SW 1271 (cell line): ENCODE measurements around the gene SIRT2.
A peak's percentile ranks its signal among the peaks of the same experiment; 100 is the strongest.

ENCODE experiments used
- DNase-seq, 2 experiments: peaks; one replicate each; lab custom pipeline; 2025; lab: John Stamatoyannopoulos, UW

SIRT2 gene

GRCh38 chr19:38920602-38921419, 21.4 kb upstream of the SIRT2 start:
- DNase-seq: no peak

GRCh38 chr19:38919837-38920601, 20.6 kb upstream of the SIRT2 start:
- no peak for DNase-seq

- DNase-seq: no peak
These were observed 19.1 kb upstream of the SIRT2 start for GRCh38 chr19:38918526-38918925.

GRCh38 chr19:38917921-38918491, 18.6 kb upstream of the SIRT2 start:
- DNase-seq: no peak

- DNase-seq: no peak
These were observed 18.1 kb upstream of the SIRT2 start for GRCh38 chr19:38917516-38917915.

- no peak for DNase-seq
These were observed 16.2 kb upstream of the SIRT2 start for GRCh38 chr19:38915329-38916321.

GRCh38 chr19:38913958-38914357, 14.5 kb upstream of the SIRT2 start:
- DNase-seq: no peak

- no peak for DNase-seq
These were observed 13.4 kb upstream of the SIRT2 start for GRCh38 chr19:38912600-38913514.

GRCh38 chr19:38911388-38912001, 12.1 kb upstream of the SIRT2 start:
- no peak for DNase-seq

GRCh38 chr19:38910488-38910887, 11.1 kb upstream of the SIRT2 start:
- no peak for DNase-seq

GRCh38 chr19:38908911-38909310, 9.5 kb upstream of the SIRT2 start:
- DNase-seq: no peak

- no peak for DNase-seq
These were observed 8.3 kb upstream of the SIRT2 start for GRCh38 chr19:38907670-38908069.

GRCh38 chr19:38907227-38907626, 7.8 kb upstream of the SIRT2 start:
- DNase-seq: no peak

- DNase-seq: no peak
These were observed 6.2 kb upstream of the SIRT2 start for GRCh38 chr19:38905620-38906019.

GRCh38 chr19:38904581-38905539, 5.4 kb upstream of the SIRT2 start:
- DNase-seq: no peak

GRCh38 chr19:38901683-38902082, 2.3 kb upstream of the SIRT2 start:
- no peak for DNase-seq

- DNase-seq: no peak
These were observed 1.3 kb upstream of the SIRT2 start for GRCh38 chr19:38900743-38901190.

GRCh38 chr19:38900202-38900629, 798 bp upstream of the SIRT2 start:
- peak in 1 of 2 experiments; percentile 64 for DNase-seq
